Lung (tissue), 12 donors: Measurements from ENCODE around the gene RNF150. TPM values are rescaled to one million over a fixed set of nuclear protein-coding genes. Genes with fewer than 3 reads are reported as not detected.

ENCODE experiments used
- ATAC-seq: fragments of 200-7000 bp; cut with Tn5 transposase; one replicate; pipeline ENCODE4 v1.9.1; 2020; ENCODE audit warnings: moderate number of reproducible peaks; ENCODE audit not compliant: insufficient read depth, low FRiP score
- DNase-seq, 3 donors: peaks; one replicate each; pipeline ENCODE4 v3.0.0-alpha.2; 2013 to 2017
- H3K27ac ChIP-seq, 2 donors: one replicate each; pipeline ENCODE4 v1.5.1; 2013; ENCODE audit warnings: mild to moderate bottlenecking in 2 of 2, moderate library complexity in 2 of 2, control low read depth in 1 of 2, inconsistent platforms in 1 of 2, low read depth in 1 of 2, low read length in 1 of 2
- H3K27me3 ChIP-seq, 3 donors: one replicate each; pipeline ENCODE4 v1.5.1; 2013; ENCODE audit warnings: low read length in 2 of 3; ENCODE audit not compliant: control insufficient read depth in 3 of 3, insufficient read depth in 3 of 3
- H3K36me3 ChIP-seq, 4 donors: one replicate each; pipeline ENCODE4 v1.5.1; 2013; ENCODE audit warnings: low read length in 4 of 4, mild to moderate bottlenecking in 1 of 4, moderate library complexity in 1 of 4; ENCODE audit not compliant: control insufficient read depth in 4 of 4, insufficient read depth in 4 of 4
- H3K4me1 ChIP-seq, 5 donors: one replicate each; pipeline ENCODE4 v1.5.1; 2013; ENCODE audit warnings: low read length in 5 of 5, mild to moderate bottlenecking in 2 of 5, moderate library complexity in 1 of 5; ENCODE audit not compliant: control insufficient read depth in 5 of 5, insufficient read depth in 5 of 5
- H3K4me3 ChIP-seq: one replicate; pipeline ENCODE4 v1.5.1; 2013; ENCODE audit warnings: mild to moderate bottlenecking, control low read depth, moderate library complexity
- H3K9ac ChIP-seq, 2 donors: one replicate each; pipeline ENCODE4 v1.5.1; 2013; ENCODE audit warnings: low read length in 2 of 2, control low read depth in 1 of 2; ENCODE audit not compliant: insufficient read depth in 1 of 2
- H3K9me3 ChIP-seq, 4 donors: one replicate each; pipeline ENCODE4 v1.5.1; 2013; ENCODE audit warnings: low read length in 3 of 4, mild to moderate bottlenecking in 1 of 4, moderate library complexity in 1 of 4; ENCODE audit not compliant: control insufficient read depth in 4 of 4, insufficient read depth in 3 of 4
- CTCF ChIP-seq: IDR thresholded peaks from 2 replicates; pipeline ENCODE4 v1.5.1; 2012; ENCODE audit warnings: mild to moderate bottlenecking; ENCODE audit errors: control extremely low read depth, extremely low read depth
- WGBS, 2 donors: extraction: QIAGEN DNeasy Blood & Tissue Kit; methylation state at CpG; one replicate each; pipeline ENCODE4 v1.1.7; 2013; 5-methylcytosine and 5-hydroxymethylcytosine counted together
- polyA plus RNA-seq, 2 donors: library from polyadenylated mRNA; stranded (reverse); fragments of 200-250 nt; gene quantifications; one replicate each; pipeline ENCODE4 v1.2.1, GENCODE V29; 2013
- total RNA-seq, 2 donors: library from RNA; depleted of rRNA in 1 of 2; stranded (reverse); fragments of >200 nt in 1 of 2; gene quantifications; one replicate each; pipeline ENCODE4 v1.2.1, GENCODE V29; 2014 to 2021
- donor health status: control.
- donor health status: control.
- donor health status: Bipolar disorder and iron deficiency.
- donor health status: healthy.
- donor health status: DM: yes; HTN: yes; CAD: no.

The RNF150 gene
- total and polyA plus RNA-seq, 4 donors: 0.18 to 19.3 (median 2.1) TPM

GRCh38 chr4:140839888-140840790, 293.1 kb downstream of the RNF150 start:
- Histone ChIP-seq H3K27me3 (no peaks in the 10 kb centered on the region), H3K9me3 (peaks cover 0 to 4% (median 2%) of the 10 kb centered on the region in 4 donors), H3K4me3 (no peak overlapping the region), H3K27ac (no peak overlapping the region), H3K9ac (no peak overlapping the region), H3K36me3 (no peaks in the 10 kb centered on the region), H3K4me1 (peaks cover 0 to 13% (median 0%) of the 10 kb centered on the region in 5 donors)
- DNase-seq (peak; percentile 51 to 87 (median 74)), ATAC-seq (no peak)
- no peak for TF ChIP-seq CTCF
- WGBS, 2 donors: 62 to 77% methylated on average over 4 of the region's 4 CpGs

DNA sequence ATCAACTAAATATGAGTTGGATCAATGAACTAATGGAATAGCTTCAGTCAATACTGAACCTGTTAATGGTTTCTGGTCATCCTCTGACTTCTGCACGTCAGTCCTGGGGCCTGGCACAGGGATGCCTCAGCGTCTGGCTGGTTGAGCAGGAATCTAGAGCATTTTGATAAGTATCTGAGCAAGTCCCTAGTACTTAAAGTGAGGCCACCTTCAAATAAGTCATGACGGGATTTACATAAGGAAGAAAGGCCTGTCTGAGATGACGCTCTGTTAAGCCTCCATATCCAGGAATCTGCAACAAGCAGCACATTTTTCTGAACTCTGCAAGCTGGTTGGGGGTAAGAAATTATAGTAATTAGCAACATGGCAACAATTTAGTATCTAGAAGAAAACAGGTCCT, 293.9 kb downstream of the RNF150 start:
- peaks cover 0 to 4% (median 2%) of the 10 kb centered on the region in 4 donors for H3K9me3 ChIP-seq
- no peak overlapping the region for H3K9ac ChIP-seq
- WGBS, 2 donors: 76 to 86% methylated on average over 4 of the region's 4 CpGs
- peaks cover 0 to 13% (median 0%) of the 10 kb centered on the region in 5 donors for H3K4me1 ChIP-seq
- DNase-seq (no peak), ATAC-seq (no peak)
- no peak for TF ChIP-seq CTCF
- H3K4me3 ChIP-seq: no peak overlapping the region
- no peak overlapping the region for H3K27ac ChIP-seq
- H3K36me3 ChIP-seq: no peaks in the 10 kb centered on the region
- H3K27me3 ChIP-seq: no peaks in the 10 kb centered on the region

DNA sequence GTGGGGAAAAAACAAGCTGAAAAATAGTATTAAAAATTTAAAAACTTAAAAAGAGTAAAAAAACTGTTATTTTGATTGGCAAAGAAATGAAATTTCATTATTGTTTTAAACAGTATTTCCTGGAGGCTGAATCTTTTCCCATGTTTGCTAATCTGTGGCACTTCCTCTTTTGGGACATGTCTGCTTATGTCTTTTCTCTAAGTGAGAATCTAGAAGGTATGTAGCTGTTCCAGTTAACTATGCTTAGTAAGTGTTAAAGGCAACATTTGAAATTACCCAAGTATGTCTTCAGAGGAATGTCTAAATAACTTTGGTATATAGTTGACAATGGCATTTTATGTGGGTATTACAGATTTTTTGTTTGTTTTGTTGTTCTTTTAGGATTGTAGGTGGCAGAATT, 295.5 kb downstream of the RNF150 start:
- Histone ChIP-seq H3K4me1 (peaks cover 0 to 13% (median 0%) of the 10 kb centered on the region in 5 donors), H3K36me3 (no peaks in the 10 kb centered on the region), H3K9ac (no peak overlapping the region), H3K9me3 (peaks cover 0 to 4% (median 2%) of the 10 kb centered on the region in 4 donors), H3K4me3 (no peak overlapping the region), H3K27ac (no peak overlapping the region), H3K27me3 (no peaks in the 10 kb centered on the region)
- DNase-seq: no peak
- no peak for ATAC-seq
- no peak for TF ChIP-seq CTCF
